ENCODE measurements around the gene NUP37.
A peak's percentile ranks its signal among the peaks of the same experiment; 100 is the strongest.
"Not testable (repeated sequence)": the region's sequence is repeated elsewhere in the genome, so short reads cannot be mapped to it uniquely, and the experiment has no call there.

NUP37 gene

DNA sequence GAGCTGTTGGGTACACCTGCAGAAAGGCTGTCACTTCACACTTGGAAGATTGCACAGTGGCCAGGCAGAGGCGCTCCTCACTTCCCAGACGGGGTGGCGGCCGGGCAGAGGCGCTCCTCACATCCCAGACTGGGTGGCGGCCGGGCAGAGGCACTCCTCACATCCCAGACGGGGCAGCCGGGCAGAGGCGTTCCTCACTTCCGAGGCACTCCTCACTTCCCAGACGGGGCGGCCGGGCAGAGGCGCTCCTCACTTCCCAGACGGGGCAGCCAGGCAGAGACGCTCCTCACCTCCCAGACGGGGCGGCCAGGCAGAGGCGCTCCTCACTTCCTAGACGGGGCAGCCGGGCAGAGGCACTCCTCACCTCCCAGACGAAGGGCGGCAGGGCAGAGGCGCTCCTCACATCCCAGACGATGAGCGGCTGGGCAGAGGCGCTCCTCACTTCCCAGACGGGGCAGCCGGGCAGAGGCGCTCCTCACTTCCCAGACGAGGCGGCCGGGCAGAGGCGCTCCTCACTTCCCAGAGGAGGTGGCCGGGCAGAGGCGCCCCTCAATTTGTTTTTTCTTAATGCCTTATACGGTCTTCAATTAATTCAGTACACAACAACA, 30.6 kb downstream of the NUP37 start:
- DNase-seq: not testable (repeated sequence)

DNA sequence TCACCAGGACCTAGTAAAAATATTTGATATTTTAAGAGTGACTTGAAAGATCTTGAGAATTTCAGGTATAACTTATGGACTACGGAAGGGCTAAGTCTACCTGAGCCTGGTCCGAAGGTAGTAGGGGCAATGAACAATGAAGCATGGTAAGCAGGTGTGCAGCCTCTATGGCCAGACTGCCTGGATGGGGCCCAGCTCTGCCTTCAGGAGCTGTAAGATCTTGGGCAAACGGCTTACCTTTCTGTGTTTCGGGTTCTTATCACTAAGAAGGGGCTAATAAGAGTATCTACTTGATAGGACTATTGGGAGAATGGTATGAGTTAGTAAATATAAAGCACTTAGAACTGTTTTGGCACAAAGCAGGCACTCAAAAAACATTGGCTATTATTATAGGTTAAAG, 39.1 kb downstream of the NUP37 start:
- no peak for DNase-seq

DNA sequence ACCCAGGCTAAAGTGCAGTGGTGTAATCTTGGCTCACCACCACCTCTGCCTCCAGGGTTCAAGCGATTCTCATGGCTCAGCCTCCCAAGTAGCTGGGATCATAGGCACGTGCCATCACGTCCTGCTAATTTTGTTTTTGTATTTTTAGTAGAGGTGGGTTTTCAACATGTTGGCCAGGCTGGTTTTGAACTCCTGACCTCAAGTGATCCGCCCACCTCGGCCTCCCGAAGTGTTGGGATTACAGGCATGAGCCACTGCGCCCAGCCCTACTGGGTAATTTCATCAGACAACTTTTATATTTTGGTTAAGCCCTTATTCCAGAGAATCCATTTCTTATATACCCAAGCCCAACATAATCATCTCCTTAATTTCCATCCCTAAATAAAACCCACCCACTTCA, 47.8 kb downstream of the NUP37 start:
- DNase-seq: not testable (repeated sequence)

DNA sequence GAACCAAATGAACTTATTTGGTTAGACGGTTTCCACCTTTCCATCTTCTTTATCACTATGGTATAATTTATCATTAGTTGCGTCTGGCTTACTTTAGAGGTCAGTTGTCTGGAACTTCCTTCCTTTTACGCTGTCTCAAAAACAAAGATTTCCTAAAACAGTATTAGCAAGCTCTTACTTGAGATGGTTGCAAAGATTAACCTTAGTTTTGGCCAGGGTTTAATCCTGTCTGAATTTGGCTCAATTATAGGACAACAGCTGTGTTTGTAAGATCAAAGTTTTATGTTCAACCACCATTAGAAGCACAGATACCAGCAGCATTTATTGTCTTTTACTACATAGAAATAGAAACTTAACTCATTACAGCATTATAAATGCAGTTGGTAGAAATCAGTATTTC, 50.2 kb downstream of the NUP37 start:
- DNase-seq: no peak

DNA sequence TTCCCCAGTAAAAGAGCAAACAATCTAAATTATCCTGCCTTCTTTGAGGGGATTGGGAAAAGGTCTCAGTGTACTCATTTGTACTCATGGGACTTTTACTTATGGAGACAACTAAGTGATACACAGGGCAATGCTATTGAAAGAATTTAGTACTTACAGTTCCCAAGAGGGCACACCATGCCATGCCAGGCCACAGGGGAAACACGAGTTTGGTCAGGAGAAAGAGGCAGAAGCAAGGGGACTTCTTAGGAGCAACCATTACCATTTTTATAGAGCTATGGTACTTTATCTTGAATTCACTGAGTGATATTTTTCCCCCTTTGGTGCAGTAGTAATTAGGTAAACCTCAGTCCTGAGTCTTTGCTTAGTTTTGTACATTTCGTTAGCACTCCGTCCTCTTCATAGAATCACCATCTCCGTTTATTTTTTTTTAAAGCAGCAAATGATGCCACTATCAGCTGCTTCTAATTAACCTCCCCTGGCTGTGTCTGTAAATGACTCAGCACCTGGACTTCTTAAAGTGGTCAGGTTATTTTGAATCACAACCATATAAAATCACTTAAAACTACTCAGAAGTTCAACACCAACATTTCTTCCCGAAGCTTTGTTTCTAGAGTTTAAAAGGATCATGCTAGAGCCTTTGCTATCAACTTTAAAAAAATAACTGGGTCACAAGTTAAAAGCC, 52.2 kb downstream of the NUP37 start:
- DNase-seq: no peak

DNA sequence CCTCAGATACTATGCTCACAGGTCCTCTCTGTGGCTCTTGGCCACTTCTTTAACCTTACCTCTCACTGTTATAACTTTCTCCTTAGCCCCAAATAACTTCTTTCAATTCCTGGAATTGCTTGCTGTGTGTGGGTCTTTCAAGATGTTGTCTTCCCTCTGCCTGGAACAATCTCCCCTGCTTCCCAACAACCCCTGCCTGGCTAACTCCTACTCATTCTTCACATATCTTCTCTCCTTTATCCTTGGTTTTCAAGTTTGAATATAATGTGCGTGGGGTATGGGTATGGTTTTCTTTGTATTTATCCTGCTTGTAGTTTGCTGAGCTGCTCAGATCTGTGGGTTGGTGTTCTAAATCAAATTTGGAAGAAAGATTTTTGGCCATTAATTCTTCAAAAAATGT, 55.4 kb downstream of the NUP37 start:
- peak in 1 of 56 donors; percentile 17 for DNase-seq

DNA sequence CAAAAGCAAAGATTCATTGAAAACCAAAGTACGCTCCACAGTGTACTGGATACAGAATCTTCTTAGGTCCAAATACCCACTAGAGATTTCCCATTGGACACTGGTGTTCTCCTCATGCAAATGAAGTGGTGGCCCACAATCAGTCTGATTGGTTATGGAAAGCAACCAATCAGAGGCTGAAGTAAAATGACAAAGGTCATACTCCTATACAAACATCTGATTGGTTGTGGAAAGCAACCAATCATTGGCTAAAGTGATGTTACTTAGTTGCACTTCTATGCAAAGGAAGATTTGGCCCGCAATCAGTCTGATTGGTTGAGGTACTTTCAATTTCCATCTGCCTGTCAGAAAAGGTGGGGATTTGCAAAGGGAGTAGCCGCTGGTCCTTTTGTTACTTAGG, 56.8 kb downstream of the NUP37 start:
- no peak for DNase-seq

DNA sequence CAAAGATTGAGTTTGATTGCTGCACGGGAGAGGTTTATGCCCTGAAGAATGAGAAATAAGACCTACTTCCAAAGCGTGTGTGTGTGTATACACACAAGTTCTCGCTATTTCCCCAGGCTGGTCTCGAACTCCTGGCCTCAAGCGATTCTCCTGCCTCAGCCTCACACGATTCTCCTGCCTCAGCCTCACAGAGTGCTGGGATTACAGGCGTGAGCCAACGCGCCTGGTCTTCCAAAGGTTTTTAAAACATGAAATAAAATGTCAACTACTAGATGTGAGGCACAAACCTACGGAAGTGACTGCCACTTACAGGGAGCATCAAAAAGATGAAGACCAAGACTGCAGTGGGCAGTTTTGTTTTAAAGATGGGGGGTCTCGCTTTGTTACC, 57.5 kb downstream of the NUP37 start:
- no peak for DNase-seq

DNA sequence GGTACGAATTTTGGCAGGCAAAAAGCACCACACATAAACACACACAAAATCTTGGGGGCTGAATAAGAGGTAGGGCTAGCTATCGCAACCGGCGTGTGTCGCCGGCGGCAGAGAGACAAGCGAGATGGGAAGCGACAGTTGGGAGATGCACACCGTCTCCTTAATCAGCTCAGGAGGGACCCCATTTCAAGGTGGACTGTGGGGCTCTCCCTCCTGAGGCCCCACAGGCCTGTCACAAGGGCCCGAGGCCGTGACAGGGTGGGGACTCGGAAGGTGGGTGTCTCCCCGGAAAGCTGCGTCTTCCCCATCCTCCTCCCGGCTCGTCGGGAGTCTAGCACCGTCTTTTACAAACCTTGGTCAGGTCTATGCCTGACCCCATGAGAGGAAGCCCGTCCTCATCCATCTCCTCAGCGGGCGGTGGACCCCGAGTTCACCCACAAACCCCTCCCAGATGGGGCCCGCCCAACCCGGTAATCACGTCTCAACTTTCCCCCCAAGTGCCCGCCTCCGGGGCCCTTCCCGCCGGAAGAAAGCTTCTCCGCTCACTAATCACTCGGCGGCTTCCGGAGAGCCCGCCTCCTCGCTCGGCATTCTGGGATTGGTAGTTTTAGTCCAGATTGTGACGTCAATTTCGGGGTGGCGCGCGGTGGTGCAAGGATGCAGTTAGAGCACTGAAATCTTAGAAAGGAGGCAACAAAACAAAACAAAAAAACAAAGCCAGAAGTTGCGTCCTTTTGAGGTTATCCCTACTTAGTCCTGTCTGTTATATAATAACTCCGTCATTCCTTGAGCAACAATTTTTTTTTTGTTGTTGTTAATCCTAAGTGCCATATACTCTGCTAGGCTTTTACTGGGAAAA, 58.1 kb downstream of the NUP37 start, which contains the start of gene WASHC3:
WASHC3 (minus strand) TSS at position 432 of the 859 bp plus-strand sequence; CDS start at position 403, 29 bp downstream.
- peak; percentile 75 to 98 (median 93) for DNase-seq

DNA sequence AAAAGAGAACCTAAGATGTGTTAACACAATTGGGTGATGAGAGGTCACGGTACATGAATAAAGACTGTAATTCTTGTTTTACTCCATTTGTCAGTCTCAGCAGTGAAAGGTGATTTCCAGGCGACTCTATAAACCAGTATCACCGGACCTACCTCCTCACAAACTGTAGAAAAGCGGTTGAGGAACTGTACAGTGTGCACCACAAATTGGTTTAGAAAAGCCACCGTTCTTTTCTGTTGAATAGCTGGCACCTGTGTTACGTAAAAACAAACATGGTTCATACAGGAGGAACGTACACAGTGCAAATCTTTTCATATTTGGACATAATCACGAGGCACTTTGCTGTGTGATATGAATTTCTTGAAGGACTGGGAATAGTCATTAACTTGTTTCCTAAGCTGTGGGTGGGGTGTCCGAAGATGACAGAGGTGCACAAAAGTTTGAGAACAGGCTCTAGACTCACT, 58.8 kb downstream of the NUP37 start:
- DNase-seq: no peak

DNA sequence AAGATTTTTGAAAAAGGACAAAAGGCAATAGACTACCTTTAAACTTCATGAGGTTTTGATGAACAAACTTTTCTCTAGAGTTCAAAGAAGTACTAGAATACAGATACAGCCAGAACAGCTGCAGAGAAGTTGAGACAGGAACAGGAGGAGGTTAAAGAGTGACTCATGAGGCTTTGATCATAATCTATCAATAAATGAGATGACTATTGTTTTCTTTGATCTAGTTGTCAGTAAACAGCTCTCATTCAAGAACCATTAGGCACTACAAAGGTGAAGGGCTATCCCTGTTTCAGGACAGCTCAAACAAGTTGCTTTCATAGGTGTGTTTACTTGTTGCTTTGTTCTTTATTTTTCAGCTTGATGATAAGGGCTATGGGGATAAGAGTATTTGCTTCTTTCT, 60.6 kb downstream of the NUP37 start:
- DNase-seq: no peak

DNA sequence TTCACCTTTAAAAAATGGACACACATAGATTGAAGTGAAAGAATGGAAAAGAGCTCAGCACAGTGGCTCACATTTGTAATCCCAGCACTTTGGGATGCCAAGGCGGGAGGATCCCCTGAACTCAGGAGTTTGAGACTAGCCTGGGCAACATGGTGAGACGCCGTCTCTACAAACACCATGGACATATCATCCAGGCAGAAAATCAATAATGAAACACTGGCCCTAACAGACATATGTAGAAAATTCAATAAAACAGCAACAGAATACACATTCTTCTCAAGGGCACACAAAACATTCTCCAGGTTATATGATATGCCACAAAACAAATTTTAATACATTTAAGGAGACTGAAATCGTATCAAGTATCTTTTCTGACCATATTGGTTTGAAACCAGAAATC, 65.6 kb downstream of the NUP37 start:
- no peak for DNase-seq

DNA sequence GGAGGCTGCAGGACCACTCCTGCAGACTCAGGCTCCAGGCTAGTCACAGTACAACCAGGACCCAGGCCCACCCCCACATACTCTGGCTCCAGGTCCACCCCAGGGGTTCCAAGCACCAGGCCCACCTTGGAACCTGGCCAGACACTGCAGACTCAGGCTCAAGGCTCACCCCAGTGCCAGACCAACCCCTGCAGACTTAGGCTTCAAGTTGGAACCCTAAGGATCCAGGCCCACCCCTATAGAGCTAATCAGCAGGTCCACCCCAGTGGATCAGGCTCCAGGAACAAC, 66.9 kb downstream of the NUP37 start:
- DNase-seq: no peak

DNA sequence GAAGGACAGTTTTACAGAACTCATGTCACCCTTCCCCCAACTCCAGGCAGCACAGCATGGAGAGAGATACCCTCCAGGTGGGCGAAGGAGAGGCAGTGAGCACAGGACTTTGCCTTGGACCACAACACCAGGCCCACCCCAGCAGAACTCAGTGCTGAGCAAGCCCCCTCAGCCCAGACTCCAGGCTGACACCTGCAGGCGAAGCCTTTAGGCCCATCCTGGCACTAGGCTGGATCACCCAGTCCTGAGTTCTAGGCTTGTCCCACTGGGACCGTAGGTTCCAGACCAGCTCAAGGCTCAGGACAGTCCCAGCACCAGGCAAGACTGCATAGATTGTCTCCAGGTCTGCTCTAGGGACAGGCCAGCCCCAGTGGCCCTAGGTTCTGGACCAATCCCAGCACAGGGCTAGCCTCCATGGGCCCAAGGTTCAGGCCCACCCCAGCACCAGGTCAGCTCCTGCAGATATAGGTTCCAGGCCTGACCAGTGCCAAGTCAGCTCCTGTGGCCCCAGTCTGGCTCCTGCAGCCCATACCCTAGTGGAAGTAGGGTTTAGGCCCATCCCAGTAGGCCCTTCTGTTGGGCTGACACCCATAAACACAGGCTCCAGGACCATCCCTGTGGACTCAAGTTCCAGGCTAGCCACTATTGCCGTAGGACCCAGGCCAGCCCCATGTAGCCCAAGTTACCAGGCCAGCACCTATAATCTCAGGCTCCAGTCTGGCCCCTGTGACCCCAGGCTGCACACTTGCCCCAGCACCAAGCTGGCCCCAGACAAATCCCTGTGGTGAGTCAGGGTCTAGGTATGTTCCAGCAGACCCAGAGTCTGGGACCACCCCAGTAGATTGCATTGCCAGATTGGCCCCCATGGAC, 67.5 kb downstream of the NUP37 start:
- DNase-seq: no peak

DNA sequence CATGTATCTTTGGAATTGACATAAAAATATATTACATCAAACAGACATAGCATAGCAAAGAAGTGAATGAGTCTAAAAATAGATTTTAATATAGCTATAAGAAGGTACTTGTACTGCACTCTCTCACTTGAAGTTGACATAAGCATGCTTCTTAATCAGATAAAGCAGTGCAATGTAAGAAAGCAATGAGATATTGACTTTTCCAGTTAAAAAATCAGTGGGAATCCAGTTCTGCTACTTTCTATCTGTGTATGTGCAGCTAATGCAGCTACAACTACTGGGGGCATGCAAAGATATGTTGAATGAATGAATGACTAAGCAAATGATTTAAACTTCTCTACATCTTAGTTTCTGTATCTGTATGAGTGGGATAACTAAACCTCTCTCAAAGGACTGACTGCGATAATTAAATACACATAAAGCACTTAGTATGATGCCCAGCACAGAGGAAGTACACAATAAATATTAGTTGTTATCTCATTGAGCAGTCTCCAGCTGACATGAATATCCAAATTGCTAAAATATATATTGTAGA, 68.4 kb downstream of the NUP37 start:
- no peak for DNase-seq

DNA sequence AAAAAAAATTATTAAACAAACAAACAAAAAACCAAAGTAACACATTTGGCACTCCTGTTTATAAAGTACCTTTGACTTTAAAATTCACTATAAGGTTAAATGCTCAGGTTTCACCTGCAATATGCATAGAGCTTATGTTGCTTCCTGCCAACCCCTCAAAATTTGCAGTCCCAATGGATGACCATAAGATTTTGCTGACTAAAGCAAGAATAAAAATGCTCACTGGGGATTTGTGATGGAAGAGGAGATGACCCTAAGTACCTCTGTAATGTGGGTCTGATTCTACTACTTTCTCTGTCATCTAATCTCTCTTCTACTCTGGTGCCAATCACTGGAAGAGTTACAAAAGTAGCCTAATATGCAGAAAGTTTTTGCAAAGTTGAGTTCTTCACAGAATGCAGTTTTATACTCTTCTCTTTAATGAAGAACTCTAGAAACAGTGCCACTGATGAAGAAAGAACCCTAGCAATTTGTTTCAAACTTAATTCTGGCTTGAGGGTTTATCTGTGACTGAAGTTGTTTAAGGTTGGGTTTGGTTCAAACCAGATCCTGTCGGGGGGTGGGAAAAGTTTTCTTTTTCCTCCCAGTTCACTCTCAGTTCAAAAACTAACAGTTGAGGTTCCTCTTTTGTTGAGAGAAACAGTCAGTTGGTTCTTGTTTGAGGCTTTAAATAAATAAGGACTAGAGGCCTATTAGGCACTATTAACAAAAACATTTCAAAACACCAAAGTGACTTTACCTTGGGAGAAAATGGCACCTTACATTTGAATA, 69.1 kb downstream of the NUP37 start:
- no peak for DNase-seq

DNA sequence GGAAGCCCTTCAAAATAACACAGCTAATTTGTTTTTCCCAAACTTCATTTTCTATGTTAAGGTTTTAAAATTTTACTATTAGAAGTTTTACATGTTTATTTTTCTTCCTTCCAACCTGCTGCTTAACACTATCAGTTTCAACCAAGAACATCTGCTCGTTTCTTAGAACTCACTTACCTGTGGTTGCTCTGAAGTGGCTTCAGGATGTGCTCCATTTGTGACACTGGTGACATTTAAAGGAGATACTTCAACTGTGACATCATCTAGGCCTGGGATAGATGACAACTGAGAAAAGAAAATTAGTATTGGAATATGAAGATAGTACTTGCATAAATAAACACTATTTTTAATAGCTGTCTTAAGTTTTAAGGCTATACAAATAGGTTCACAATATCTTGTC, 76.0 kb downstream of the NUP37 start:
- DNase-seq: no peak

DNA sequence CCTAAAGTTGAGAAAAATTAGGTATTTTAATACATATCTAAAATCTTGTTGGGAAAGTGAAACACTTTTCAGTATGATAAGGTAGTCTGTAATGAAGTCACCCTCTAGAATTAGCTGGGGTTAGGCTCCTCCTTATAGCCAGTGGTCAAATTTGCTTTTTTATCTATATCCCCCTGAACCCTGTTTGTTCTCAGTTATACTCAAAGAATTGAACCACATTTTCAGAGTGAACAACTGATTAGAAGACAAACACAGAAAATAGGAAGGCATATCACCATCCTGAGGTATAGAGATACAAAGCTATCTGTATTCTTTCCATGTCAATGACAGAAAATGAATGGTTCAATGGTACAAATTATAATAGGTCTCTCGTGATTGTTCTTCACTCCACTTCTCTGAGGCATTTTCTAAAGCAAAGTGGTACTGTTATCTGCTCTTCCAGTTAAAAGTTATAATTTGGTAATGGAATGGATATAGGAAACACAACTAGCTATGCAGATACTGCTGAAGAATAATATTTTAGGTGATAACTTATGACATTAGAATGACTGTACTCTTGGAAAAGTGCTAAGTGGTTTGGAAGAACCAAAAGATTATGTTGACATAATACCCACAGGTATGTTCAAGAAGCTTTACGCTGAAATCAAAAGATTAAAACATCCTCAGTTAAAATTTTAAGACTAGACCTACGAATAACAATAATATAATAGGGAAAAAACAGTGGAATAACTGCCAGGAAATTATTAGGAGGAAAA, 85.7 kb downstream of the NUP37 start:
- no peak for DNase-seq

DNA sequence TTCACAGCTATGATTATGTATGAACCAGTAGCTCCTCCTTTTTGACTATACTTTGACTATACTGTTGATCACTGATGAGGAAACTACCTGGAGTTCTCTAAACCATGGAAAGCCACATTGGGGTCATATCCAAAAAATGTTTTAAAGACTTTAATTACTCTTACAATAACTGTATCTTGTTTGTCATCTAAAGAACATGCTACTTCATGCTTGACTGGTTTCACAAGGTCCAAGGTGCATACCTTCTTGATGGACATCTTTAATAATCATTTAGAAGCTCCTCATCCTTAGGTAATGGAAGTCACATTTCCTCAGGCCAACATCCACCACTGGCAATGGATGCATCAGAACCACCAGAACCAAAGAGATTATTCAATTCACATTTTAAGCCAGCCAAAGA, 88.1 kb downstream of the NUP37 start:
- DNase-seq: no peak

DNA sequence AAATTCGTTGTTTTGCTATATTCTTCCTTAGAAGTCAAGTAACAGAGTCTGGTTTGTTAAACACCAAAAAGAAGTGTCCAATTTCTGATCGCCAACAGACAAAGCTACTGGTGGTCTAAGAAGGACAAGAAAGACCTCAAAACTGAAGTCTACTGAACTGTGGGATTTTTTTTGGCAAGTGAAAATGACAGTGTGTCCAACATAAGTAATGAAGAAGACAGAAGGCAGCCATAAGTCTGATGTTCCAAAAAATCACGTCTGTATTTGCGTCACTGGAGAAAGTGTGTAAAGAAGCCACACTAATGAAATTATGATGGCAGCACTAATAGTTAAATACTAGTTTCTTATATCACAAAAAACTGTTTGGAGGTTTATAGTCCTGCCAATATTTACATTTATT, 90.8 kb downstream of the NUP37 start:
- no peak for DNase-seq
